Measurements from ENCODE around the gene EXOC5. TPM values are rescaled to one million over a fixed set of nuclear protein-coding genes. Genes with fewer than 3 reads are reported as not detected.

Gene EXOC5
- total RNA-seq, 2 donors from 2014 or later: 44.8 to 71.1 TPM

- no peak overlapping the region for H3K4me3 ChIP-seq
- no peaks in the 10 kb centered on the region for H3K9me3 ChIP-seq
- no peaks in the 10 kb centered on the region for H3K36me3 ChIP-seq
- no peak for DNase-seq
- H3K4me1 ChIP-seq: no peaks in the 10 kb centered on the region
- no peak overlapping the region for H3K27ac ChIP-seq
- no peak overlapping the region for H3K9ac ChIP-seq (ENCODE audit: low read depth in 2 of 2, low read length in 2 of 2)
- intact Hi-C loops (cut with DNase I): no loop called here
- H3K27me3 ChIP-seq: no peaks in the 10 kb centered on the region
- TF ChIP-seq CTCF (IDR thresholded peaks at IDR 0.05): no peak
Measured at GRCh38 chr14:57161583-57162234, 107.0 kb downstream of the EXOC5 start.

DNA sequence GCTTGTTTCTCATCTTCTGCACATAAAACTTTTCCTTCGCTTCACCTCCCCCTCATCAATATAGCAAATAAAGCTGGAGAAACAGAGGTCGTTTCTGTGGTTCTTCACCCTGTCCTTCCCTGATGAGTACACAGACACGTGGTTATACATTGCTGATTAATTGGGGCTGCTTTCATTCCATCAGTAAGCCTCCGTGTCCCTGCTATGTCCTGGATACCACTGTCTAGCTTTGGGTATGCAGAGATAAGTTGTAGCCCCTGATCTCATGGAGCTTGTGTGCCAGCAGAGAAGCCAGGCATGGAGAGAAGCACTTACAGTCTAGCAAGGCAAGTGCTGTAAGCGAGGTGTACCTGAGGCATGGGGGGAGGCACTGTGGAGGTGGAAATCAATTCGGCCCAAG, 108.4 kb downstream of the EXOC5 start:
- intact Hi-C loops (cut with DNase I): no loop called here
- Histone ChIP-seq H3K36me3 (no peaks in the 10 kb centered on the region), H3K9ac (ENCODE audit: low read depth in 2 of 2, low read length in 2 of 2) (no peak overlapping the region), H3K4me1 (no peaks in the 10 kb centered on the region), H3K27me3 (no peaks in the 10 kb centered on the region), H3K9me3 (no peaks in the 10 kb centered on the region), H3K4me3 (no peak overlapping the region), H3K27ac (no peak overlapping the region)
- no peak for TF ChIP-seq CTCF (IDR thresholded peaks at IDR 0.05)
- no peak for DNase-seq

DNA sequence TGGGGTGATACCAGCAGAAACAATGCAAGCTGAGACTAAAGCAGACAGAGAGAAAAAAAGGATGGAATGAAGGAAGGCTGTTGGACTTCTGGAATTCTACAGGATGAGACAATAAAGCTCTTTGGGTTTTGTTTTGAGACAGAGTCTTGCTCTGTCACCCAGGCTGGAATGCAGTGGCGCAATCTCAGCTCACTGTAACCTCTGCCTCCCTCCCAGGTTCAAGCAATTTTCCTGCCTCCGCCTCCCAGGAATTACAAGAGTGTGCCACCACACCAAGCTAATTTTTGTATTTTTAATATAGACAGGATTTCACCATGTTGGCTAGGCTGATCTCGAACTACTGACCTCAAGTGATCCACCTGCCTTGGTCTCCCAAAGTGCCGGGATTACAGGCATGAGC, 115.4 kb downstream of the EXOC5 start:
- H3K4me1 ChIP-seq: no peaks in the 10 kb centered on the region
- no peak overlapping the region for H3K4me3 ChIP-seq
- no peak for DNase-seq
- intact Hi-C loops (cut with DNase I): no loop called here
- H3K9me3 ChIP-seq: no peaks in the 10 kb centered on the region
- H3K27me3 ChIP-seq: no peaks in the 10 kb centered on the region
- TF ChIP-seq CTCF (IDR thresholded peaks at IDR 0.05): no peak
- H3K36me3 ChIP-seq: no peaks in the 10 kb centered on the region
- H3K27ac ChIP-seq: no peak overlapping the region
- H3K9ac ChIP-seq (ENCODE audit: low read depth in 2 of 2, low read length in 2 of 2): no peak overlapping the region

Other genes starting within 250 kb of the EXOC5 start
- 10 to 100 TPM; 70.8 to 91.8 TPM for gene AP5M1, start 66 bp upstream of the EXOC5 start, total RNA-seq
- gene NAA30, start 121.7 kb upstream of the EXOC5 start, total RNA-seq: 10 to 100 TPM; 16.6 to 21.4 TPM
- gene CCDC198, start 225.0 kb upstream of the EXOC5 start, total RNA-seq: not detected